AG04450 (cell line): Measurements from ENCODE around the gene NSD1. TPM values are rescaled to one million over a fixed set of nuclear protein-coding genes. Genes with fewer than 3 reads are reported as not detected.
A peak's percentile ranks its signal among the peaks of the same experiment; 100 is the strongest.

ENCODE experiments used
- CTCF ChIA-PET: fragments of 300-600, 350-600 bp; formaldehyde crosslinking; extraction: SDS; loops from one replicate; lab custom pipeline; 2022; ENCODE audit warnings: antibody characterized with exemption, inconsistent platforms; lab: Charles Lee
- POLR2A ChIA-PET: fragments of 350-600 bp; formaldehyde crosslinking; extraction: SDS; loops from one replicate; lab custom pipeline; 2021; ENCODE audit warnings: antibody characterized with exemption, inconsistent platforms; lab: Yijun Ruan, JAX
- DNase-seq: peaks from one replicate; pipeline ENCODE4 v3.0.0-alpha.2; 2011; ENCODE audit warnings: low read depth, low spot score
- H3K27ac ChIP-seq: one replicate; pipeline ENCODE4 v1.5.1; 2012; ENCODE audit warnings: low read depth, low read length, control low read depth
- H3K27me3 ChIP-seq: one replicate; pipeline ENCODE4 v1.6.0; 2012; ENCODE audit warnings: low read length; ENCODE audit not compliant: control insufficient read depth, insufficient read depth
- H3K4me3 ChIP-seq: 2 replicates; pipeline ENCODE4 v1.5.1; 2011; ENCODE audit warnings: mild to moderate bottlenecking, low read depth, low read length, control low read depth
- H3K9me3 ChIP-seq: 2 replicates; pipeline ENCODE4 v1.5.1; 2012; ENCODE audit warnings: low read length; ENCODE audit not compliant: control insufficient read depth, insufficient read depth
- polyA plus RNA-seq: library from polyadenylated mRNA; depleted of rRNA; stranded (reverse); fragments of >200 nt; gene quantifications from 2 replicates; pipeline ENCODE4 v1.2.3, GENCODE V29; 2011
- TF ChIP-seq, protein P1 (sequence below): IDR thresholded peaks from 2 replicates; pipeline ENCODE4 v1.5.1; 2011; ENCODE audit warnings: low read depth, low read length, control low read depth, inconsistent platforms

The NSD1 gene
- polyA plus RNA-seq, 1 experiment: 33.4 TPM

GRCh38 chr5:177300951-177301350, 167.4 kb downstream of the NSD1 start:
- DNase-seq: no peak
- no peaks in the 10 kb centered on the region for H3K27me3 ChIP-seq
- no peak overlapping the region for H3K27ac ChIP-seq
- TF ChIP-seq, protein P1, sequence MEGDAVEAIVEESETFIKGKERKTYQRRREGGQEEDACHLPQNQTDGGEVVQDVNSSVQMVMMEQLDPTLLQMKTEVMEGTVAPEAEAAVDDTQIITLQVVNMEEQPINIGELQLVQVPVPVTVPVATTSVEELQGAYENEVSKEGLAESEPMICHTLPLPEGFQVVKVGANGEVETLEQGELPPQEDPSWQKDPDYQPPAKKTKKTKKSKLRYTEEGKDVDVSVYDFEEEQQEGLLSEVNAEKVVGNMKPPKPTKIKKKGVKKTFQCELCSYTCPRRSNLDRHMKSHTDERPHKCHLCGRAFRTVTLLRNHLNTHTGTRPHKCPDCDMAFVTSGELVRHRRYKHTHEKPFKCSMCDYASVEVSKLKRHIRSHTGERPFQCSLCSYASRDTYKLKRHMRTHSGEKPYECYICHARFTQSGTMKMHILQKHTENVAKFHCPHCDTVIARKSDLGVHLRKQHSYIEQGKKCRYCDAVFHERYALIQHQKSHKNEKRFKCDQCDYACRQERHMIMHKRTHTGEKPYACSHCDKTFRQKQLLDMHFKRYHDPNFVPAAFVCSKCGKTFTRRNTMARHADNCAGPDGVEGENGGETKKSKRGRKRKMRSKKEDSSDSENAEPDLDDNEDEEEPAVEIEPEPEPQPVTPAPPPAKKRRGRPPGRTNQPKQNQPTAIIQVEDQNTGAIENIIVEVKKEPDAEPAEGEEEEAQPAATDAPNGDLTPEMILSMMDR: no peak
- H3K4me3 ChIP-seq: no peak overlapping the region
- no peaks in the 10 kb centered on the region; the same call in 1 of the 2 replicates for H3K9me3 ChIP-seq
- ChIA-PET CTCF (interaction anchor here (2.8 to 4.0 kb wide), 2 partner anchors 9 to 187 kb away, joined by 22 to 33 read pairs; no protein-coding TSS in a partner anchor), POLR2A (interaction anchor here (0.6 kb wide), 1 partner anchor 70 kb away, joined by 5 read pairs; no protein-coding TSS in a partner anchor)

DNA sequence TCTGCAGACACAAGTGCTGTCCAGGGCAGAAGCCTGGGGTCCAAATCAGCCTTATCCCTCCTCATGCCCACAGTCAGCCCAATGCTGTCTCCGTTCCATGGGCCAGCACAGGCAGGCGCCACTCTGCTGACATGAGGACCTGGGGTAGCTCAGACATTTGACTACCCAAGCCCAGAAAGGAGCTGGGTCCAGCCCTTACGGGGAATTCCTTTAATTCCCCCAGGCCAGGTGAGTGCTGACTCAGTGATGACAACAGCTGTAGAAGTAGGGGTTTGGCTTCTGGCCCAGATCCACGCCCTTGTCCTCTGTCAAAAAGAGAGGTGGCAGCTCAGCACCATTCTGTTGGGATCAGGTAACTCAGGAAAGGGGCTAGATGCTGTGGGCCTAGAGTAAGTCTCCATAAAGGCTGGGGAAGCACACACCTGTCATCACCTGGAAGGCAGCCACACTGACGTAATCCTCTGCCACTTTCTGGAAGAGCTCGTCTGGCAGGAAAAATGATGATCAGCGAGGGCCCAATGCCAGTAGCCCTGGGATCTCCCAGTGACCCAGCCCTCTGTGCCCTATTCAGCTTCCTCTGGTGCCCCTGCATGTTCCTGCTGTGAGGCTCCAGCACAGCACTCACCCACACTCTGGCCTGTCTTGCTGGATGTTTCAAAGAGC, 168.1 kb downstream of the NSD1 start:
- ChIA-PET CTCF (interaction anchor here (0.8 to 4.0 kb wide), 3 partner anchors 8 to 230 kb away, joined by 5 to 33 read pairs (median 22); no protein-coding TSS in a partner anchor), POLR2A (no interaction called here)
- TF ChIP-seq, protein P1: no peak
- no peak for DNase-seq
- Histone ChIP-seq H3K27ac (no peak overlapping the region), H3K9me3 (no peaks in the 10 kb centered on the region; the same call in 1 of the 2 replicates), H3K27me3 (no peaks in the 10 kb centered on the region), H3K4me3 (no peak overlapping the region)

GRCh38 chr5:177302354-177303110, 169.0 kb downstream of the NSD1 start:
- ChIA-PET CTCF (interaction anchor here (0.8 to 4.0 kb wide), 2 partner anchors 189 to 231 kb away, joined by 5 to 33 read pairs; no protein-coding TSS in a partner anchor), POLR2A (no interaction called here)
- H3K27ac ChIP-seq: peak overlapping the region; percentile 47
- H3K27me3 ChIP-seq: no peaks in the 10 kb centered on the region
- no peaks in the 10 kb centered on the region; the same call in 1 of the 2 replicates for H3K9me3 ChIP-seq
- DNase-seq: no peak
- TF ChIP-seq, protein P1: peak; percentile 26
- H3K4me3 ChIP-seq: peak overlapping the region; percentile 89

- ChIA-PET CTCF (interaction anchor here (1.0 to 4.0 kb wide), 4 partner anchors 10 to 229 kb away, joined by 3 to 33 read pairs (median 4); no protein-coding TSS in a partner anchor), POLR2A (interaction anchor here (0.6 to 1.2 kb wide), 2 partner anchors 9 to 183 kb away, joined by 4 to 7 read pairs; no protein-coding TSS in a partner anchor)
- H3K27ac ChIP-seq: peak within 1 kb of the TSS; percentile 47
- no peaks in the 10 kb centered on the region for H3K27me3 ChIP-seq
- no peaks in the 10 kb centered on the region; the same call in 1 of the 2 replicates for H3K9me3 ChIP-seq
- peak within 1 kb of the TSS; percentile 89 for H3K4me3 ChIP-seq
- TF ChIP-seq, protein P1: peak; percentile 36
- DNase-seq: peak; percentile 46
Observed at GRCh38 chr5:177303121-177303924, 169.8 kb downstream of the NSD1 start, which contains the start of the genes PRELID1 and RAB24. Gene PRELID1 (plus strand): TSS chr5:177303799. CDS start chr5:177303986, 187 bp downstream. Gene RAB24 (minus strand): TSS chr5:177303719. CDS start chr5:177303288, 431 bp downstream.
